NOMO-1 treated with DMSO at 0.1 percent for 48 hours (cell line): ENCODE data around the gene YIPF1.
"Not testable (repeated sequence)": the region's sequence is repeated elsewhere in the genome, so short reads cannot be mapped to it uniquely, and the experiment has no call there.

Experiments
- DNase-seq: peaks from one replicate; lab custom pipeline; 2025; ENCODE audit not compliant: unreplicated experiment; lab: John Stamatoyannopoulos, UW

The YIPF1 gene

GRCh38 chr1:53895421-53895820 lies 5.8 kb upstream of the YIPF1 start:
- DNase-seq = no peak

- DNase-seq = no peak
These were observed 5.0 kb upstream of the YIPF1 start for GRCh38 chr1:53894644-53895043.

GRCh38 chr1:53893999-53894636 lies 4.5 kb upstream of the YIPF1 start, which contains the start of gene DIO1:
Gene DIO1, plus strand, starts transcription at chr1:53894187. Its CDS starts 24 bp downstream, at chr1:53894211.
- DNase-seq = no peak

GRCh38 chr1:53892911-53893310 lies 3.3 kb upstream of the YIPF1 start:
- peak; percentile 70 for DNase-seq

GRCh38 chr1:53891678-53892077 lies 2.1 kb upstream of the YIPF1 start:
- no peak for DNase-seq

- no peak for DNase-seq
These were observed 1.4 kb upstream of the YIPF1 start for GRCh38 chr1:53891018-53891417.

- DNase-seq = no peak
These were observed 935 bp upstream of the YIPF1 start for GRCh38 chr1:53890522-53890941.

GRCh38 chr1:53888681-53889080 lies 916 bp downstream of the YIPF1 start:
- no peak for DNase-seq

GRCh38 chr1:53883600-53883999 lies 6.0 kb downstream of the YIPF1 start:
- not testable (repeated sequence) for DNase-seq

GRCh38 chr1:53881853-53882252 lies 7.7 kb downstream of the YIPF1 start:
- DNase-seq = not testable (repeated sequence)

- peak; percentile 37 for DNase-seq
These were observed 11.0 kb downstream of the YIPF1 start for GRCh38 chr1:53878492-53879105.

GRCh38 chr1:53875150-53875549 lies 14.4 kb downstream of the YIPF1 start:
- DNase-seq = not testable (repeated sequence)

GRCh38 chr1:53871773-53872484 lies 17.7 kb downstream of the YIPF1 start:
- no peak for DNase-seq

GRCh38 chr1:53871221-53871620 lies 18.4 kb downstream of the YIPF1 start:
- no peak for DNase-seq

- peak; percentile 52 for DNase-seq
These were observed 20.0 kb downstream of the YIPF1 start for GRCh38 chr1:53869454-53870117.

- no peak for DNase-seq
These were observed 21.0 kb downstream of the YIPF1 start for GRCh38 chr1:53868565-53868964.

GRCh38 chr1:53862507-53862906 lies 27.1 kb downstream of the YIPF1 start:
- no peak for DNase-seq

- DNase-seq = peak; percentile 29
These were observed 28.6 kb downstream of the YIPF1 start for GRCh38 chr1:53860967-53861411.

GRCh38 chr1:53851571-53852285 lies 37.9 kb downstream of the YIPF1 start:
- no peak for DNase-seq

GRCh38 chr1:53850082-53850673 lies 39.4 kb downstream of the YIPF1 start:
- DNase-seq = no peak
